Natural killer cell (primary cell): Measurements from ENCODE around the gene SBK1. TPM values are rescaled to one million over a fixed set of nuclear protein-coding genes. Genes with fewer than 3 reads are reported as not detected.

ENCODE experiments used
- total RNA-seq, 4 donors: library from RNA; stranded (reverse); fragments of 120-200 nt in 1 of 4; gene quantifications; one replicate each; pipeline versions ENCODE4 v1.2.3 to v1.2.4, GENCODE V29; 2013 to 2022

The SBK1 gene
- total RNA-seq, 3 donors from 2014 or later (not counting 1 experiment from before 2014, with no cell fraction given), result 59.3 to 60.9 (median 59.8) TPM

Other genes with a start within 250 kb of the SBK1 start
- gene GSG1L, start 228.8 kb upstream of the SBK1 start, total RNA-seq, result under 1 TPM in 1 of 3 donors, not detected in 2; 0.25 TPM
- 100 to 1,000 TPM; 233 to 321 (median 240) TPM for gene XPO6, start 80.6 kb upstream of the SBK1 start, total RNA-seq
- 1 to 10 TPM in 2 of 3 donors, not detected in 1; 4.1 to 5.7 TPM for gene NPIPB6, start 71.0 kb downstream of the SBK1 start, total RNA-seq
- gene EIF3CL, start 111.3 kb downstream of the SBK1 start, total RNA-seq, result 10 to 100 TPM; 28.4 to 64.6 (median 30.4) TPM
- not detected for gene NPIPB7, start 179.8 kb downstream of the SBK1 start, total RNA-seq
- 10 to 100 TPM; 71.1 to 85.3 (median 84.7) TPM for gene CLN3, start 199.5 kb downstream of the SBK1 start, total RNA-seq
- 10 to 100 TPM; 64.9 to 84.8 (median 83.0) TPM for gene APOBR, start 202.1 kb downstream of the SBK1 start, total RNA-seq
- gene IL27, start 214.3 kb downstream of the SBK1 start, total RNA-seq, result not detected
- gene NUPR1, start 246.4 kb downstream of the SBK1 start, total RNA-seq, result not detected